ENCODE results near the gene CWC27. TPM values are rescaled to one million over a fixed set of nuclear protein-coding genes. Genes with fewer than 3 reads are reported as not detected.

The CWC27 gene
- total RNA-seq, 2 donors from 2014 or later, result 8.5 to 12.5 TPM

DNA sequence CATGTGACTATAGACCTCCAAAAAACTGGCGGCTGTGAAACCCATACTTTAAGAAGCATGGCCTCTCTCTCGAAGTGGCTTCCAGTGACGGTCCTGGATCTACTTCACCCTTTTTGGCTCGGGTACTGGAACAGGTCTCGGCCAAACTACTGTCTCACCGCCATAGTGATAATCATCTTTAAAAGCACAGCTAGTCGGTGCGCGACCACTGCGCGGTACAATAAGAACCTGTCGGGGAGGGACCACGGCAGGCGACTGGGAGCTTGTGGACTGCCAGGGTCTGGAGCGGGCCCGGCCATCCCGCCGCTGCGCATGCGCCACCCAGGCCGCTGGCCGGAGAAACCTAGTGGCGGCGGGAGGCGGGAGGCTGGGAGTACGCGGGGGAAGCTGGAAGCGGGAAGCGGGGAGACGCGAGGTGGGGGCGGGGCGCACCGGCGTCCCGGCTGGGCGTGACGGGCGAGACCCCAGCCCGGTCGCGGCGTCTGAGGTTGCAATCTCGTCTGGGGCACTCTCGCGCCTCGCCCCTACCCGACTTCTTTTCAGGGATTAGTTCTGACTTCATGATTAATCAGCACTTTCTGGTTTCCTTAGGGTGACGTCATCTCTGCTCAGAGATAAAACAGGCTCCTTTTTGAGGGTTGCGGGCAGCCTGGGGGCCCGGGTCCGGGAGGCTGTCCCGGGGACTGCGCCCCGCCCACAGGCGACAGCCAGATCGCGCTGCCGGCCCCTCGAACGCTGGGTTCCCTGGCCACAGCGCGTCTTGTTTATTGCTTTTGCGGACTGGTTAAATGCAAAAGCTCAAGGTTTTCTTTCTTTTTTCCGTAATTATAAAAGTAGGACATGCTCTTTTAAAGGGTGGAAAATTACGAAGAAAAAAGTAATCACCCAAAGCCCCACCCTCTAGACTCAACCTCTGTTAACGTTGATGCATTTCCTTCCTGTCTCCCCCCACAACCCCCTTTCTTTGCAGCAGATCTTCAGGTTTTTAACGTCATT lies 266.8 kb downstream of the CWC27 start:
- TF ChIP-seq POLR2A (IDR thresholded peaks at IDR 0.05), result peak; percentile 33
- TF ChIP-seq, protein P1, sequence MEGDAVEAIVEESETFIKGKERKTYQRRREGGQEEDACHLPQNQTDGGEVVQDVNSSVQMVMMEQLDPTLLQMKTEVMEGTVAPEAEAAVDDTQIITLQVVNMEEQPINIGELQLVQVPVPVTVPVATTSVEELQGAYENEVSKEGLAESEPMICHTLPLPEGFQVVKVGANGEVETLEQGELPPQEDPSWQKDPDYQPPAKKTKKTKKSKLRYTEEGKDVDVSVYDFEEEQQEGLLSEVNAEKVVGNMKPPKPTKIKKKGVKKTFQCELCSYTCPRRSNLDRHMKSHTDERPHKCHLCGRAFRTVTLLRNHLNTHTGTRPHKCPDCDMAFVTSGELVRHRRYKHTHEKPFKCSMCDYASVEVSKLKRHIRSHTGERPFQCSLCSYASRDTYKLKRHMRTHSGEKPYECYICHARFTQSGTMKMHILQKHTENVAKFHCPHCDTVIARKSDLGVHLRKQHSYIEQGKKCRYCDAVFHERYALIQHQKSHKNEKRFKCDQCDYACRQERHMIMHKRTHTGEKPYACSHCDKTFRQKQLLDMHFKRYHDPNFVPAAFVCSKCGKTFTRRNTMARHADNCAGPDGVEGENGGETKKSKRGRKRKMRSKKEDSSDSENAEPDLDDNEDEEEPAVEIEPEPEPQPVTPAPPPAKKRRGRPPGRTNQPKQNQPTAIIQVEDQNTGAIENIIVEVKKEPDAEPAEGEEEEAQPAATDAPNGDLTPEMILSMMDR (IDR thresholded peaks at IDR 0.05), result peak in 3 of 4 experiments; percentile 15 to 35 (median 30)
- peak; percentile 65 for TF ChIP-seq POLR2AphosphoS5 (IDR thresholded peaks at IDR 0.05)
- Histone ChIP-seq H3K9me3 (no peaks in the 10 kb centered on the region), H3K27me3 (replicated peaks; ENCODE audit: insufficient read depth) (no peaks in the 10 kb centered on the region), H3K27ac (peak overlapping the region; percentile 79 to 93), H3K36me3 (no peaks in the 10 kb centered on the region), H3K4me3 (peak overlapping the region; percentile 52 to 53), H3K4me1 (replicated peaks) (no peaks in the 10 kb centered on the region)
- intact Hi-C loops (cut with DNase I), result no loop called here
- WGBS, result under 1% methylated on average over 41 of the region's 68 CpGs
- DNase-seq (ENCODE audit: low spot score), result peak; percentile 81

DNA sequence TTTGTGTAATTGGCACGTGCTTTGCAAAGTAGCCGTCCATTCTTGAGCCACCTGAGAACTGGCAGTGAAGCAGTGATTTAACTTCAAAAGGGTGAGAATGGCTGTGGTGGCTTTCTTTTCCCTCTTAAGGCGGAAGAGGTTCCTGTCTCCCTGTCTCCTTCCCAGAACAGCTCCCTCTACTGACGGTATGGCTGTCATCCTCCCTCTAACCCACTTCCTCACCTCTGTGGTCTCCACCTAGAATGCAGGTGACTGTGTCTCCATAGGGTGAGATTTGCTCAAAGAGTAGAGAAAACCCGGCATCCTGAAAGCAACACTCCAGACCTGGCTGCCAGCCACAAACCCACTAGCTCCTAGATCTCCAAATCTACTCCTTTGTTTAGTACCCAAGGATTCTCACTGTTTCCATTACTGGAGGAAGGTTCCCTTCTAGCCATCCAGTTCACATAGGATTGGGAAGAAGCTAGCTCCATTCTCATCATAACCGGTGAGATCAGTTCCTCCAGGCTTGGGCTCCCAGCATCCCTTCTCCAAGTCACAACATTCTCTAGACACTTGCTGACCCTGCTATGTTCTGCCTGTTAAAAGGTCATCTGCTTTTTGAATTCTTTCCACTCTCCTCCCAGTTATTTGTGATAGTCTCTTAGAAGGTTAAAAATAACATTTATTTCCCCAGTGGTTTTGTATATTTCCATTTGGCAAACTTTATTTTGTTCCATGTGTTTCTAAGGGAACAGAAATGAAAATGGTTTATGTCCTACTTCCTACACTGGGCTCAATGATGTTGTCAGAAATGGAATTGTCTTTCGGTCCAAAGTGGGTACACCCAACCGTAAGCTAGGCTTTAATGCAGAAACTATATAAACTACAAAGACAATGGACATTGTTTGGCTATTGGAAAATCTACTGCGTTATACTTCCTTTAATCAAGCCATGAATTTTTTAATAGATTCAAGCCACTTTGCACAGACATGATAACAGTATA lies 269.4 kb downstream of the CWC27 start:
- whole genome bisulfite sequencing, result 77% methylated on average over 9 of the region's 9 CpGs
- Histone ChIP-seq H3K9me3 (no peaks in the 10 kb centered on the region), H3K27ac (no peak overlapping the region), H3K4me3 (no peak overlapping the region), H3K4me1 (replicated peaks) (no peaks in the 10 kb centered on the region), H3K27me3 (replicated peaks; ENCODE audit: insufficient read depth) (no peaks in the 10 kb centered on the region), H3K36me3 (no peaks in the 10 kb centered on the region)
- intact Hi-C loops (cut with DNase I), result no loop called here
- no peak for DNase-seq (ENCODE audit: low spot score)
- TF ChIP-seq, protein P1 (IDR thresholded peaks at IDR 0.05), result peak in 1 of 4 experiments; percentile 18
- no peak for TF ChIP-seq POLR2AphosphoS5 (IDR thresholded peaks at IDR 0.05)
- no peak for TF ChIP-seq POLR2A (IDR thresholded peaks at IDR 0.05)

DNA sequence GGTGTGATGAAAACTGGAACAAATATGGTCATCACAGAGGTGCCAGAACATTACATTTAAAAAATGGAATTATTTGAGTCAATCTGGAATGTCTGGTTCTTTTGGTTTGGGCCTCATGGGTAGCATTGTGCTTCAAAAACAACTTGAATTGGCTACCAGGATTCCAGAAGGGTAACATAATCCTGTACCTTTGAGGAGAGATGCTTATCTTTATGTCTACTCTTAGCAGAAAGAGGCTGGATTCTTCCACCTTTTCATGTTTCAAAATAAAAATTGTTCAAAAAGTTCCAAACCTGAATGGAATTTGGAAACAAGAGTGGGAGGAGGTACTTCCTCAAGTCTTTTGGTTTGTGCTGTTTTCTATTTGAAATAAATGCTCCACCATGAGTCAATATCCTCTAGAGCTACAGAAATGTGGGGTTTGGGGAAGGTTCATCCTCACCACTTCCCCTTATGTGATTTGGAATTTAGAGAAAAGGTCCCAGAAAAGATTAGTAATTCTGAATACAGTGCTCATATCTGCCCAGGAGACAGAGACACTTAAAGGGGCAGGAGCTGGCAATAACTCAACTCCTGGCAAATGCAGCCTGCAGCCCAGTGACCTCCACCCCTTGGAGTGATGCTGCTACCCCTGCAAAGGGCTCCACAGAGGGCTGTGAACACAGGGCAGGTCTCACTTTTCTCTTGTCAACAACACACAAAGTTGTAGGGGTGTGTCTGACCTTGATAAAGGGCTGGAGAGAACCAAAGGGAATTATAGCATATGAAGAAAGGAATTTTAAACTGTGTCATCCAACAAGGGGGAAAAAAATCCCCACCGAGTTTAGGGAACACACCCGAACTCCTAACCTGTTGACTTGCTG lies 272.8 kb downstream of the CWC27 start:
- no peak for DNase-seq (ENCODE audit: low spot score)
- Histone ChIP-seq H3K27ac (peak overlapping the region in 1 of 2 donors; percentile 18), H3K9me3 (no peaks in the 10 kb centered on the region), H3K4me3 (no peak overlapping the region), H3K36me3 (no peaks in the 10 kb centered on the region), H3K27me3 (replicated peaks; ENCODE audit: insufficient read depth) (no peaks in the 10 kb centered on the region), H3K4me1 (replicated peaks) (no peaks in the 10 kb centered on the region)
- 82% methylated on average over 2 of the region's 2 CpGs for WGBS
- intact Hi-C loops (cut with DNase I), result no loop called here
- TF ChIP-seq POLR2A (IDR thresholded peaks at IDR 0.05) (no peak), POLR2AphosphoS5 (IDR thresholded peaks at IDR 0.05) (no peak)

DNA sequence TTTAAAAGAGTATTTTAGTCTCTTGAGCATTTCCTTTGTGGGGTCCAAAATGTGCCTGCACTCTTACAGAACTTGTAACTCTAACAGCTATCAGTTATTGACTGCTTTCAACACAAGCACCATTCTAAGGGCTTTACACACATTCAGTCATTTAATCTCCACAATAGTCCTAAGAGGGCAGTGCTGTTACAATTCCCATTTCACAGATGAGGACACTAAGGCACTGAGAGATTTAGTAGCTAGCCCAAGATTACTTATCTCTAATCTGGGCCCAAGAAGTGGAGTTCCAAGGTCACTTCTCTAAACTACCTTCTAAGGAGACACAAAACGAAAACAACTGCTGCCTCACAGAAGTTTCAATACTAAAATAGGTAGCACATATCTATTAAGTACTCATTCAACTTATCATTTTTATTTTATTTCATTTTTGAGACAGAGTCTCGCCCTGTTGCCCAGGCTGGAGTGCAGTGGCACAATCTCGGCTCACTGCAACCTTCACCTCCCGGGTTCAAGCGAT lies 275.2 kb downstream of the CWC27 start:
- WGBS, result 95% methylated on average over 5 of the region's 5 CpGs
- TF ChIP-seq, protein P1 (IDR thresholded peaks at IDR 0.05), result no peak
- TF ChIP-seq POLR2AphosphoS5 (IDR thresholded peaks at IDR 0.05) (no peak), POLR2A (IDR thresholded peaks at IDR 0.05) (no peak)
- H3K4me1 ChIP-seq (replicated peaks), result no peaks in the 10 kb centered on the region
- no peak overlapping the region for H3K27ac ChIP-seq
- no peak for DNase-seq (ENCODE audit: low spot score)
- H3K9me3 ChIP-seq, result no peaks in the 10 kb centered on the region
- H3K27me3 ChIP-seq (replicated peaks; ENCODE audit: insufficient read depth), result no peaks in the 10 kb centered on the region
- H3K4me3 ChIP-seq, result no peak overlapping the region
- intact Hi-C loops (cut with DNase I), result no loop called here
- H3K36me3 ChIP-seq, result no peaks in the 10 kb centered on the region
